ENCODE results near the gene LARP1B. TPM values are rescaled to one million over a fixed set of nuclear protein-coding genes. Genes with fewer than 3 reads are reported as not detected.
"Not testable (repeated sequence)": the region's sequence is repeated elsewhere in the genome, so short reads cannot be mapped to it uniquely, and the experiment has no call there.

The LARP1B gene
- 52.6 and 57.9 TPM in 2 replicates for total RNA-seq

DNA sequence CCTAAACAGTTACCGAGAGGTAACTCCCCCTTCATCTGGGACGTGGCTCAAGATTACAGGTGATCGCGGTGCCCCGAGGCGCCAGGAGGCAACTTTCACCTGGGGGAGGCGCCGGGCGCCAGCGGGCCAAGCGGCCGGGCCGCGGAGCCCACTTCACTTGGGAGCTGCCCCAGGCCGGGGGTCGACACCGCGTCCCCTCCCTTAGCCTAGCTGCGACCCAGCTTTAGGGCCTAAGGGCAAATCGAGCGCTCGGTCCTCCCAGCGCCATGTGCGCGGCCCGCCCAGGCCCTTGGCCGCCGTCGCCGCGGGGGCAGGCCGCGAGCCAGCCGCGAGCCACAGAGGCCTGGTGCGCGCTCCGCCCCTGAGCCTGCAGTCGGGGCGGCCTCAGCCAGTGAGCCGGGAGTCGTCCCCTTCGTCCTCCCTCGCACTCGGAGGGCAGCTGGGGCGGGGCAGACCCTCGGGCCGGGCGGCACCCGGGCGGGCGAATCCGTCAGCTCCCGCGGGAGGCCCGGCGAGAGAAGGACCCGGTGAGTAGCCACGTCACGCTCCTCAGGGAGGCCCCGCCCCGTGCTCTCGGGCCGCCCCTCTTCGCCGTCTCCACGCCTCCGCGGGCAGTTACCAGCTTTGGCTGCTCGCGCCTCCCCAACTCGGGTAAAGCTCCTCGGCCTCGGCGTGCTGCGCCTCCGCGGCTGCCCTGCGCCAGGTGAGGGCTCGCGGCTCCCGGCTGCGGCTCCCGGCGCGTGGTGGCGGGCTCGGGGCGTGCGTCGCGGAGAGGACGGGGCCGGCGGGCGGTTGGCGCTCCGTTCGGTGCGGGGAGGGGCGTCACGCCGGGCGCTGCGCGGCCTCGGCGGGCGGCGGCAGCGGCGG is at the start of gene LARP1B:
LARP1B (plus strand) TSS at position 614 of the 867 bp plus-strand sequence. CDS start 13,640 bp downstream, outside the sequence.
- peak within 1 kb of the TSS; percentile 82 for H3K4me3 ChIP-seq (ENCODE audit: low read depth, low read length)
- DNase-seq (ENCODE audit: low read depth) = peak; percentile 82
- TF ChIP-seq, protein P1, sequence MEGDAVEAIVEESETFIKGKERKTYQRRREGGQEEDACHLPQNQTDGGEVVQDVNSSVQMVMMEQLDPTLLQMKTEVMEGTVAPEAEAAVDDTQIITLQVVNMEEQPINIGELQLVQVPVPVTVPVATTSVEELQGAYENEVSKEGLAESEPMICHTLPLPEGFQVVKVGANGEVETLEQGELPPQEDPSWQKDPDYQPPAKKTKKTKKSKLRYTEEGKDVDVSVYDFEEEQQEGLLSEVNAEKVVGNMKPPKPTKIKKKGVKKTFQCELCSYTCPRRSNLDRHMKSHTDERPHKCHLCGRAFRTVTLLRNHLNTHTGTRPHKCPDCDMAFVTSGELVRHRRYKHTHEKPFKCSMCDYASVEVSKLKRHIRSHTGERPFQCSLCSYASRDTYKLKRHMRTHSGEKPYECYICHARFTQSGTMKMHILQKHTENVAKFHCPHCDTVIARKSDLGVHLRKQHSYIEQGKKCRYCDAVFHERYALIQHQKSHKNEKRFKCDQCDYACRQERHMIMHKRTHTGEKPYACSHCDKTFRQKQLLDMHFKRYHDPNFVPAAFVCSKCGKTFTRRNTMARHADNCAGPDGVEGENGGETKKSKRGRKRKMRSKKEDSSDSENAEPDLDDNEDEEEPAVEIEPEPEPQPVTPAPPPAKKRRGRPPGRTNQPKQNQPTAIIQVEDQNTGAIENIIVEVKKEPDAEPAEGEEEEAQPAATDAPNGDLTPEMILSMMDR (IDR thresholded peaks at IDR 0.05; ENCODE audit: insufficient read depth, low read length, severe bottlenecking) = no peak
- FAIRE-seq = no peak
- H3K27me3 ChIP-seq (ENCODE audit: control insufficient read depth, insufficient read depth, low read length) = no peaks in the 10 kb centered on the region
- no peaks in the 10 kb centered on the region for H3K36me3 ChIP-seq (ENCODE audit: control insufficient read depth, insufficient read depth, low read length)

DNA sequence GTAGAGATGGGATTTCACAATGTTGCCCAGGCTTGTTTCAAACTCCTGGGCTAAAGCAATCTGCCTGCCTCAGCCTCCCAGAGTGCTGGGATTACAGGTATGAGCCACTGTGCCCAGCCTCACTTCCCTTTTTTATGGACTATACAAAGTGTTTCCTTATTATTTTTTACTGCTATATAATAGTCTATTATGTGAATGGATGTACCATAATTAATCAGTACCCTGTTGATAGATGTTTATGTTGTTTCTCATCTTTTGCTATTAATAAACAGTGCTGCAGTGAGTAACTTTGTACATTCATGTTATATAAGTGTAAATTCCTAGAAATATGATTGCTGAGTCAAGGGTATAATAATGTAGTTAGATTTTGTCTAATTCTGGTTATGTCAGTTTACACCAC is 35.8 kb upstream of the LARP1B start:
- TF ChIP-seq, protein P1 (IDR thresholded peaks at IDR 0.05; ENCODE audit: insufficient read depth, low read length, severe bottlenecking) = no peak
- Histone ChIP-seq H3K4me3 (ENCODE audit: low read depth, low read length) (no peak overlapping the region), H3K36me3 (ENCODE audit: control insufficient read depth, insufficient read depth, low read length) (no peaks in the 10 kb centered on the region), H3K27me3 (ENCODE audit: control insufficient read depth, insufficient read depth, low read length) (no peaks in the 10 kb centered on the region)
- DNase-seq (ENCODE audit: low read depth) = no peak
- FAIRE-seq = no peak

DNA sequence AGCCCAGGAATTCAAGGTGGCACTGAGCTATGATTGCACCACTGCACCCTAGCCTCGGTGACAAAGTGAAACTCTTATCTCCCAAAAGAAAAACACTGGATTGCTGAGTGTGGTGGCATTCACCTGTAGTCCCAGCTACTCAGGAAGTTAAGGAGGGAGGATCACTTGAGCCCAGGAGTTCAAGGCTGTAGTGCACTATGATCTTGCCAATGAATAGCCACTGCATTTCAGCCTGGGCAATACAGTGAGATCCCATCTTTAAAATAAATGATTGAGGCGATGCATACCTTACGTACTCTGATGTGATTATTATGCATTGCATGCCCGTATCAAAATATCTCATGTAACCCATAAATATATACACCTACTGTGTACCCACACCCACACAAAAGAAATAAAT is 31.2 kb upstream of the LARP1B start:
- Histone ChIP-seq H3K27me3 (ENCODE audit: control insufficient read depth, insufficient read depth, low read length) (no peaks in the 10 kb centered on the region), H3K36me3 (ENCODE audit: control insufficient read depth, insufficient read depth, low read length) (no peaks in the 10 kb centered on the region), H3K4me3 (ENCODE audit: low read depth, low read length) (no peak overlapping the region)
- TF ChIP-seq, protein P1 (IDR thresholded peaks at IDR 0.05; ENCODE audit: insufficient read depth, low read length, severe bottlenecking) = no peak
- DNase-seq (ENCODE audit: low read depth) = no peak
- no peak for FAIRE-seq

DNA sequence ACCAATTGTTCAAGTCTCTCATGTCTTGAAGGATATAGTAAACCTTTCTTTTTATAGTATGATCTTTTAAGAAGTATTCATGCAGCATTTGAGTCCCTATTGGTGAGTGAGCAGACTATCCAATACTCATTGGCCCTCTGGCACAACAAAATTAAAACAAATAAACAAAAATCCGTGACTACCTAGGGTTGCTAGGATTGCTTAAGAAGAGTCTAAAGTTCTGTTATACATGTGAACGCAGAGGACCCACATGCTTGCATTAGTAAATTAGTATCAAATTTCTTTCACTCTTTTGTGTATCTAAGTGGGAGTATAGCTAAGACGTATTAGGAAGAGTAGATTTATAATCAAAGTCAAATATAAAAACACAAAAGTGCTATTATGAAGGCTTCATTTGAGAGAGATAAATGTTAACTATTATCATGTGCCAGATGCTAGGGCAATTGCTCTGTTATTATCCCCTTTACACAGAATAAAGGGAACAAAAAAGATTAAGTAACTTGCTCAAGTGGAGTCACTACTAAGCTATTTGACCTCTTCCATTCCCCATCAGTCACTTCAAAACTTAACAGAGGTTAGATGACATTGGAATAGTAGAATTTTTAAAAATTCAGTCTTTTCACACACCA is 29.2 kb upstream of the LARP1B start:
- Histone ChIP-seq H3K27me3 (ENCODE audit: control insufficient read depth, insufficient read depth, low read length) (no peaks in the 10 kb centered on the region), H3K4me3 (ENCODE audit: low read depth, low read length) (no peak overlapping the region), H3K36me3 (ENCODE audit: control insufficient read depth, insufficient read depth, low read length) (no peaks in the 10 kb centered on the region)
- FAIRE-seq (no peak), DNase-seq (ENCODE audit: low read depth) (no peak)
- TF ChIP-seq, protein P1 (IDR thresholded peaks at IDR 0.05; ENCODE audit: insufficient read depth, low read length, severe bottlenecking) = no peak

DNA sequence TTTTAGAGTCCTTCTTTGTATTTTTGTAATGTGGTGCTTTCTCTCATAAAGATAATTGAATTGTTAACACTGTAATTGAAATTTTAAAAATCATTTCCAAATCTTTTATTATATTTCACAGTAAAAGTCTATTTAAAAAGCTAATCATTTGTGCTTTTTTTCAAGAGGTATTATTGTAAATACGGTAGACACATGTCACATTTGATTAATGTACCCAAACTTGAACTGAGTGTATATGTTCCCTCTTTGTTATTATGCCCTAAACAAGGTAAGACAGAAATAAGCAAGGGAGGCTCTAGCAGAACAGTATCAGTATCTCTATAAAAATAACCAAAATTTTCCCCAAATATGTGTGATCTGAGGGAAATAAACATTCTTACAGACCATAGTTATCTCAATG is 21.5 kb upstream of the LARP1B start:
- no peaks in the 10 kb centered on the region for H3K27me3 ChIP-seq (ENCODE audit: control insufficient read depth, insufficient read depth, low read length)
- FAIRE-seq = no peak
- H3K36me3 ChIP-seq (ENCODE audit: control insufficient read depth, insufficient read depth, low read length) = no peaks in the 10 kb centered on the region
- TF ChIP-seq, protein P1 (IDR thresholded peaks at IDR 0.05; ENCODE audit: insufficient read depth, low read length, severe bottlenecking) = no peak
- DNase-seq (ENCODE audit: low read depth) = no peak
- no peak overlapping the region for H3K4me3 ChIP-seq (ENCODE audit: low read depth, low read length)

DNA sequence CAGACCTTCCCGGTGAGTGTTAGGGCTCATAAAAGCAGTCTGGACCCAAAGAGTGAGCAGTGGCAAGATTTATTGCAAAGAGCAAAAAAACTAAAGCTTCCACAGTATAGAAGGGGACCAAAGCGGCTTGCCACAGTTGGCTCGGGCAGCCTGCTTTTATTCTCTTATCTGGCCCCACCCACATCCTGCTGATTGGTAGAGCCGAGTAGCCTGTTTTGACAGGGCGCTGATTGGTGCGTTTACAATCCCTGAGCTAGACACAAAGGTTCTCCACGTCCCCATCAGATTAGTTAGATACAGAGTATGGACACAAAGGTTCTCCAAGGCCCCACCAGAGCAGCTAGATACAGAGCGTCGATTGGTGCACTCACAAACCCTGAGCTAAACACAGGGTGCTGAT is 14.1 kb upstream of the LARP1B start:
- DNase-seq (ENCODE audit: low read depth); H3K27me3 ChIP-seq (ENCODE audit: control insufficient read depth, insufficient read depth, low read length); FAIRE-seq; H3K4me3 ChIP-seq (ENCODE audit: low read depth, low read length); H3K36me3 ChIP-seq (ENCODE audit: control insufficient read depth, insufficient read depth, low read length): not testable (repeated sequence)

DNA sequence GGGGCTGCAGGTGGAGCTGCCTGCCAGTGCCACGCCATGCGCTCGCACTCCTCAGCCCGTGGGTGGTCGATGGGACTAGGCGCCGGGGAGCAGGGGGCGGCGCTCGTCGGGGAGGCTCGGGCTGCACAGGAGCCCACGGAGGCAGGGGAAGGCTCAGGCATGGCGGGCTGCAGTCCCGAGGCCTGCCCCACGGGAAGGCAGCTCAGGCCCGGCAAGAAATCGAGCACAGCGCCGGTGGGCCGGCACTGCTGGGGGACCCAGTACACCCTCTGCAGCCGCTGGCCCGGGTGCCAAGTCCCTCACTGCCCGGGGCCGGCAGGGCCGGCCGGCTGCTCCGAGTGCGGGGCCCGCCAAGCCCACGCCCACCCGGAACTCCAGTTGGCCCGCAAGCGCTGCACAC is 13.6 kb upstream of the LARP1B start:
- not testable (repeated sequence) for H3K27me3 ChIP-seq (ENCODE audit: control insufficient read depth, insufficient read depth, low read length); FAIRE-seq; H3K4me3 ChIP-seq (ENCODE audit: low read depth, low read length); DNase-seq (ENCODE audit: low read depth); H3K36me3 ChIP-seq (ENCODE audit: control insufficient read depth, insufficient read depth, low read length)

DNA sequence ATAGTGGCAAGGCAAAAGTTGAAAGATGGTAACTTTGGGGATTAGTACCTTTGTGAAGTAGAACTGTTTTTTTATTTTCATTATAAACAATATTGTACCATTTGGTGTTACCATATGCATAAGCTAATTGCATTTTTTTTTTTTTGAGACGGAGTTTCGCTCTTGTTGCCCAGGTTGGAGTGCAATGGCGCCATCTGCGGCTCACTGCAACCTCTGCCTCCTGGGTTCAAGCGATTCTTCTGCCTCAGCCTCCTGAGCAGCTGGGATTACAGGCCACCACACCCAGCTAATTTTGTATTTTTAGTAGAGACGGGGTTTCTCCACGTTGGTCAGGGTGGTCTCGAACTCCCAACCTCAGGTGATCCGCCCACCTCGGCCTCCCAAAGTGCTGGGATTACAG is 9.9 kb upstream of the LARP1B start:
- H3K27me3 ChIP-seq (ENCODE audit: control insufficient read depth, insufficient read depth, low read length); FAIRE-seq; H3K36me3 ChIP-seq (ENCODE audit: control insufficient read depth, insufficient read depth, low read length); H3K4me3 ChIP-seq (ENCODE audit: low read depth, low read length); DNase-seq (ENCODE audit: low read depth): not testable (repeated sequence)

DNA sequence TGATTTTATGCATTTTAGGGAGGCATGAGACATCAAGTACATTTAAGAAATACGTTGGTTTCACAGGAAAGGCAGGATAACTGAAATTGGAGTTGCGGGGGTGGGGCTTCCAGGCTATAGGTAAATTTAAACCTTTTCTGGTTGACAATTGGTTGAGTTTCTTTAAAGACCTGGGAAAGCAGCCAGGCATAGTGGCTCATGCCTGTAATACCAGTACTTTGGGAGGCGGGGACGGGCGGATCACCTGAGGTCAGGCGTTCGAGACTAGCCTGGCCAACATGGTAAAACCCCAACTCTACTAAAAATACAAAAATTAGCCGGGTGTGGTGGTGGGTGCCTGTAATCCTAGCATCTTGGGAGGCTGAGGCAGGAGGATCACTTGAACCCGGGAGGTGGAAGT is 6.2 kb upstream of the LARP1B start:
- H3K36me3 ChIP-seq (ENCODE audit: control insufficient read depth, insufficient read depth, low read length); H3K4me3 ChIP-seq (ENCODE audit: low read depth, low read length); H3K27me3 ChIP-seq (ENCODE audit: control insufficient read depth, insufficient read depth, low read length); FAIRE-seq; DNase-seq (ENCODE audit: low read depth): not testable (repeated sequence)

Data from bronchial epithelial cell (primary cell).